Measurements from ENCODE around the gene CCDC175.
A peak's percentile ranks its signal among the peaks of the same experiment; 100 is the strongest.

GRCh38 chr14:59481871-59482540 is 94.6 kb downstream of the CCDC175 start:
- no peak for TF ChIP-seq POLR2A (IDR thresholded peaks at IDR 0.05; ENCODE audit: low read depth, low read length)
- no peak for TF ChIP-seq SPI1 (IDR thresholded peaks at IDR 0.05; ENCODE audit: low read depth, low read length)
- TF ChIP-seq TAF1 (IDR thresholded peaks at IDR 0.05; ENCODE audit: low read depth, low read length): no peak
- 0 out of 2 replicates have a peak, but pooled peaks have one; percentile 22 for TF ChIP-seq POLR2AphosphoS5 (IDR thresholded peaks at IDR 0.05; ENCODE audit: low read depth, low read length)

Data from GM12891 (cell line).